DND-41 (cell line): ENCODE measurements around the gene ATP1A3.

Source experiments
- EZH2 ChIP-seq: IDR thresholded peaks from 3 replicates; pipeline ENCODE4 v1.6.1; 2012; ENCODE audit warnings: borderline replicate concordance, low read depth, mild to moderate bottlenecking, moderate library complexity, low read length, inconsistent platforms; ENCODE audit not compliant: severe bottlenecking
- TF ChIP-seq, protein P1 (sequence below): IDR thresholded peaks from 2 replicates; pipeline ENCODE4 v1.5.1; 2012; ENCODE audit warnings: borderline replicate concordance, low read length, moderate library complexity, mild to moderate bottlenecking; ENCODE audit not compliant: poor library complexity, severe bottlenecking; ENCODE audit errors: extremely low read depth

- TF ChIP-seq, protein P1, sequence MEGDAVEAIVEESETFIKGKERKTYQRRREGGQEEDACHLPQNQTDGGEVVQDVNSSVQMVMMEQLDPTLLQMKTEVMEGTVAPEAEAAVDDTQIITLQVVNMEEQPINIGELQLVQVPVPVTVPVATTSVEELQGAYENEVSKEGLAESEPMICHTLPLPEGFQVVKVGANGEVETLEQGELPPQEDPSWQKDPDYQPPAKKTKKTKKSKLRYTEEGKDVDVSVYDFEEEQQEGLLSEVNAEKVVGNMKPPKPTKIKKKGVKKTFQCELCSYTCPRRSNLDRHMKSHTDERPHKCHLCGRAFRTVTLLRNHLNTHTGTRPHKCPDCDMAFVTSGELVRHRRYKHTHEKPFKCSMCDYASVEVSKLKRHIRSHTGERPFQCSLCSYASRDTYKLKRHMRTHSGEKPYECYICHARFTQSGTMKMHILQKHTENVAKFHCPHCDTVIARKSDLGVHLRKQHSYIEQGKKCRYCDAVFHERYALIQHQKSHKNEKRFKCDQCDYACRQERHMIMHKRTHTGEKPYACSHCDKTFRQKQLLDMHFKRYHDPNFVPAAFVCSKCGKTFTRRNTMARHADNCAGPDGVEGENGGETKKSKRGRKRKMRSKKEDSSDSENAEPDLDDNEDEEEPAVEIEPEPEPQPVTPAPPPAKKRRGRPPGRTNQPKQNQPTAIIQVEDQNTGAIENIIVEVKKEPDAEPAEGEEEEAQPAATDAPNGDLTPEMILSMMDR, result peak; percentile 16
- no peak for TF ChIP-seq EZH2
These were observed 56.2 kb downstream of the ATP1A3 start for GRCh38 chr19:41937525-41938468.
